Measurements from ENCODE around the gene BAHCC1.

Gene BAHCC1

DNA sequence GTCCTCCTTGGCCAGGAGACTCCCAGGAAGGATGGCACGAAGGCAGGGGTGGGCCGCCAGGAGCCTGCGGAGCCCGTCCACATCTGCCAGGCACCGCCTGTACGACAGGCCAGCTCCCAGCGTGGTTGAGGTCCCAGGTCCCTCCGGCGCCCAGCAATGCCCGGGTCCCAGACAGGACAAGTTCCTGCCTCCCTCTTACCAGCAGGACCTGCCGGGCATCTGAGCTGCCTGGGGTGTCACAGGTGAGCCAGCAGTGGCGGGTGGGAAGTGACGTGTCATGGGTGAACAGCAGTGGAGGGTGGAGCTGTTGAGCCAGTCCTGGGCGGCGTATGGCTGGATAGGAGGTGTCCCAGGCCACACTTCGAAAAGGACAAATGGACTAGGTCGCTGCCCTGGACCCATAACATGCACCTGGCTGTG lies 15.7 kb upstream of the BAHCC1 start:
- TF ChIP-seq, protein P1, sequence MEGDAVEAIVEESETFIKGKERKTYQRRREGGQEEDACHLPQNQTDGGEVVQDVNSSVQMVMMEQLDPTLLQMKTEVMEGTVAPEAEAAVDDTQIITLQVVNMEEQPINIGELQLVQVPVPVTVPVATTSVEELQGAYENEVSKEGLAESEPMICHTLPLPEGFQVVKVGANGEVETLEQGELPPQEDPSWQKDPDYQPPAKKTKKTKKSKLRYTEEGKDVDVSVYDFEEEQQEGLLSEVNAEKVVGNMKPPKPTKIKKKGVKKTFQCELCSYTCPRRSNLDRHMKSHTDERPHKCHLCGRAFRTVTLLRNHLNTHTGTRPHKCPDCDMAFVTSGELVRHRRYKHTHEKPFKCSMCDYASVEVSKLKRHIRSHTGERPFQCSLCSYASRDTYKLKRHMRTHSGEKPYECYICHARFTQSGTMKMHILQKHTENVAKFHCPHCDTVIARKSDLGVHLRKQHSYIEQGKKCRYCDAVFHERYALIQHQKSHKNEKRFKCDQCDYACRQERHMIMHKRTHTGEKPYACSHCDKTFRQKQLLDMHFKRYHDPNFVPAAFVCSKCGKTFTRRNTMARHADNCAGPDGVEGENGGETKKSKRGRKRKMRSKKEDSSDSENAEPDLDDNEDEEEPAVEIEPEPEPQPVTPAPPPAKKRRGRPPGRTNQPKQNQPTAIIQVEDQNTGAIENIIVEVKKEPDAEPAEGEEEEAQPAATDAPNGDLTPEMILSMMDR (conservative IDR thresholded peaks at IDR 0.05; ENCODE audit: low read length), result no peak
- no peak for TF ChIP-seq EZH2phosphoT487 (IDR thresholded peaks at IDR 0.05; ENCODE audit: borderline replicate concordance)
- Histone ChIP-seq H3K4me3 (ENCODE audit: low read length, poor library complexity, severe bottlenecking) (no peak overlapping the region), H4K20me1 (ENCODE audit: insufficient read depth, low read length, poor library complexity, severe bottlenecking) (no peaks in the 10 kb centered on the region), H3K27me3 (ENCODE audit: insufficient read depth, low read length, poor library complexity, severe bottlenecking) (no peaks in the 10 kb centered on the region), H3K79me2 (ENCODE audit: insufficient read depth, low read length) (no peaks in the 10 kb centered on the region), H3K4me2 (ENCODE audit: low read depth, low read length, poor library complexity, severe bottlenecking) (no peak overlapping the region), H2AFZ (ENCODE audit: low read length) (no peak overlapping the region), H3K9ac (ENCODE audit: low read depth, low read length, poor library complexity, severe bottlenecking) (no peak overlapping the region), H3F3A (ENCODE audit: low read depth) (no peaks in the 10 kb centered on the region), H3K9me3 (ENCODE audit: insufficient read depth, low read depth, low read length) (no peaks in the 10 kb centered on the region), H3K36me3 (ENCODE audit: insufficient read depth, low read length) (no peaks in the 10 kb centered on the region), H3K9me2 (replicated peaks; ENCODE audit: low read depth, low read length) (no peaks in the 10 kb centered on the region), H3K4me1 (ENCODE audit: insufficient read depth, low read length, poor library complexity, severe bottlenecking) (no peaks in the 10 kb centered on the region)

DNA sequence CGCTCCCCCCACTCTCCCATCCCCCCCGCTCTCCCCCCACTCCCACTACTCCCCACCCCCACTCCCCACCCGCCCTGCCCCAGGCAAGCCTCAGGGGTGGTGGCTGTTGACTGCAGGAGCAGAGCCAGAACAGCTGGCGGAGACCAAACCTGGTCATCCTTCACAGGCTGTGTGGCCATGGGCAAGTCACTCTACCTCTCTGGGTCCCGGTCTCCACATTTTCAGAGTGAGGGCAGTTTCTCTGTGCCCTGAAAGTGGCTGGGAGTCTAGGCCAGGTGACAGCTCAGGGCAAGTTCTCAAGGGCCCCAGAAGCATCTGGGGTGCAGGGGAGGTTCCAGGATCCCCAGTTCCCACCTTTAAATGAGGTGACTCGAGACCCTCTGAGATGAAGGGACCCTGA lies 15.1 kb upstream of the BAHCC1 start:
- Histone ChIP-seq H3K79me2 (ENCODE audit: insufficient read depth, low read length) (no peaks in the 10 kb centered on the region), H3K9me2 (replicated peaks; ENCODE audit: low read depth, low read length) (no peaks in the 10 kb centered on the region), H3K9me3 (ENCODE audit: insufficient read depth, low read depth, low read length) (no peaks in the 10 kb centered on the region), H4K20me1 (ENCODE audit: insufficient read depth, low read length, poor library complexity, severe bottlenecking) (no peaks in the 10 kb centered on the region), H3K27me3 (ENCODE audit: insufficient read depth, low read length, poor library complexity, severe bottlenecking) (no peaks in the 10 kb centered on the region), H2AFZ (ENCODE audit: low read length) (no peak overlapping the region), H3F3A (ENCODE audit: low read depth) (no peaks in the 10 kb centered on the region), H3K36me3 (ENCODE audit: insufficient read depth, low read length) (no peaks in the 10 kb centered on the region), H3K9ac (ENCODE audit: low read depth, low read length, poor library complexity, severe bottlenecking) (no peak overlapping the region), H3K4me3 (ENCODE audit: low read length, poor library complexity, severe bottlenecking) (no peak overlapping the region), H3K4me1 (ENCODE audit: insufficient read depth, low read length, poor library complexity, severe bottlenecking) (no peaks in the 10 kb centered on the region), H3K4me2 (ENCODE audit: low read depth, low read length, poor library complexity, severe bottlenecking) (no peak overlapping the region)
- TF ChIP-seq EZH2phosphoT487 (IDR thresholded peaks at IDR 0.05; ENCODE audit: borderline replicate concordance), result no peak
- TF ChIP-seq, protein P1 (conservative IDR thresholded peaks at IDR 0.05; ENCODE audit: low read length), result no peak

- Histone ChIP-seq H3K36me3 (ENCODE audit: insufficient read depth, low read length) (no peaks in the 10 kb centered on the region), H3F3A (ENCODE audit: low read depth) (no peaks in the 10 kb centered on the region), H3K79me2 (ENCODE audit: insufficient read depth, low read length) (peaks cover 3% of the 10 kb centered on the region; the same call in 1 of the 2 replicates), H3K9me3 (ENCODE audit: insufficient read depth, low read depth, low read length) (no peaks in the 10 kb centered on the region), H3K4me3 (ENCODE audit: low read length, poor library complexity, severe bottlenecking) (no peak overlapping the region), H3K4me1 (ENCODE audit: insufficient read depth, low read length, poor library complexity, severe bottlenecking) (peaks cover 7% of the 10 kb centered on the region), H3K27me3 (ENCODE audit: insufficient read depth, low read length, poor library complexity, severe bottlenecking) (no peaks in the 10 kb centered on the region), H3K4me2 (ENCODE audit: low read depth, low read length, poor library complexity, severe bottlenecking) (no peak overlapping the region), H4K20me1 (ENCODE audit: insufficient read depth, low read length, poor library complexity, severe bottlenecking) (no peaks in the 10 kb centered on the region), H3K9ac (ENCODE audit: low read depth, low read length, poor library complexity, severe bottlenecking) (no peak overlapping the region), H3K9me2 (replicated peaks; ENCODE audit: low read depth, low read length) (no peaks in the 10 kb centered on the region), H2AFZ (ENCODE audit: low read length) (no peak overlapping the region)
- TF ChIP-seq EZH2phosphoT487 (IDR thresholded peaks at IDR 0.05; ENCODE audit: borderline replicate concordance), result no peak
- TF ChIP-seq, protein P1 (conservative IDR thresholded peaks at IDR 0.05; ENCODE audit: low read length), result no peak
These were observed 14.4 kb upstream of the BAHCC1 start for GRCh38 chr17:81380666-81381518.
